Measurements from ENCODE around the gene PRRC2C. TPM values are rescaled to one million over a fixed set of nuclear protein-coding genes. Genes with fewer than 3 reads are reported as not detected.

The PRRC2C gene
- total and polyA plus RNA-seq, 4 donors: 13.6 to 41.9 (median 34.4) TPM

GRCh38 chr1:171530676-171531075 lies 45.3 kb downstream of the PRRC2C start:
- 66% methylated on average over 3 of the region's 3 CpGs for WGBS
- no peak overlapping the region for H3K27ac ChIP-seq (ENCODE audit: low read depth in 1 of 2, low read length in 2 of 2)
- DNase-seq (ENCODE audit: low spot score): no peak
- TF ChIP-seq RAD21 (IDR thresholded peaks at IDR 0.05) (no peak), YY1 (IDR thresholded peaks at IDR 0.05) (no peak)
- no peaks in the 10 kb centered on the region for H3K9me3 ChIP-seq (ENCODE audit: control insufficient read depth in 4 of 4, low read length in 3 of 4)
- peaks cover 14 to 76% (median 61%) of the 10 kb centered on the region in 4 donors for H3K36me3 ChIP-seq (ENCODE audit: control insufficient read depth in 4 of 4, insufficient read depth in 3 of 4, low read depth in 1 of 4, low read length in 3 of 4)
- H3K4me3 ChIP-seq (ENCODE audit: low read depth in 1 of 3, low read length in 3 of 3): no peak overlapping the region
- H3K4me1 ChIP-seq (ENCODE audit: control insufficient read depth in 4 of 4, insufficient read depth in 4 of 4, low read length in 3 of 4): no peaks in the 10 kb centered on the region
- H3K27me3 ChIP-seq (ENCODE audit: control insufficient read depth in 4 of 4, insufficient read depth in 4 of 4, low read length in 3 of 4): no peaks in the 10 kb centered on the region
- H3K9ac ChIP-seq (ENCODE audit: low read depth in 1 of 2, low read length in 2 of 2): no peak overlapping the region

DNA sequence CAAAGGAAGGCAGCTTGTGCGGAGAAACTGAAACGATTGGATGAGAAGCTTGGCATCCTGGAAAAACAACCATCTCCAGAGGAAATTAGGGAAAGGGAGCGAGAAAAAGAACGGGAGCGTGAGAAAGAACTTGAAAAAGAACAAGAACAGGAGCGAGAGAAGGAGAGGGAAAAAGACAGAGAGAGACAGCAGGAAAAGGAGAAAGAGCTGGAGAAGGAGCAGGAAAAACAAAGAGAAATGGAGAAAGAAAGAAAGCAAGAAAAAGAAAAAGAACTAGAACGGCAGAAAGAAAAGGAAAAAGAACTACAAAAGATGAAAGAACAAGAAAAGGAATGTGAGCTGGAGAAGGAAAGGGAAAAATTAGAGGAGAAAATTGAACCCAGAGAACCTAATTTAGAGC lies 47.2 kb downstream of the PRRC2C start:
- no peaks in the 10 kb centered on the region for H3K4me1 ChIP-seq (ENCODE audit: control insufficient read depth in 4 of 4, insufficient read depth in 4 of 4, low read length in 3 of 4)
- WGBS: 95% methylated on average over 7 of the region's 7 CpGs

More for the DNA sequence above, 47.2 kb downstream of the PRRC2C start:
- Histone ChIP-seq H3K36me3 (ENCODE audit: control insufficient read depth in 4 of 4, insufficient read depth in 3 of 4, low read depth in 1 of 4, low read length in 3 of 4) (peaks cover 9 to 79% (median 73%) of the 10 kb centered on the region in 4 donors), H3K9ac (ENCODE audit: low read depth in 1 of 2, low read length in 2 of 2) (no peak overlapping the region), H3K4me3 (ENCODE audit: low read depth in 1 of 3, low read length in 3 of 3) (no peak overlapping the region), H3K27ac (ENCODE audit: low read depth in 1 of 2, low read length in 2 of 2) (no peak overlapping the region), H3K27me3 (ENCODE audit: control insufficient read depth in 4 of 4, insufficient read depth in 4 of 4, low read length in 3 of 4) (no peaks in the 10 kb centered on the region), H3K9me3 (ENCODE audit: control insufficient read depth in 4 of 4, low read length in 3 of 4) (no peaks in the 10 kb centered on the region)
- TF ChIP-seq, protein P1, sequence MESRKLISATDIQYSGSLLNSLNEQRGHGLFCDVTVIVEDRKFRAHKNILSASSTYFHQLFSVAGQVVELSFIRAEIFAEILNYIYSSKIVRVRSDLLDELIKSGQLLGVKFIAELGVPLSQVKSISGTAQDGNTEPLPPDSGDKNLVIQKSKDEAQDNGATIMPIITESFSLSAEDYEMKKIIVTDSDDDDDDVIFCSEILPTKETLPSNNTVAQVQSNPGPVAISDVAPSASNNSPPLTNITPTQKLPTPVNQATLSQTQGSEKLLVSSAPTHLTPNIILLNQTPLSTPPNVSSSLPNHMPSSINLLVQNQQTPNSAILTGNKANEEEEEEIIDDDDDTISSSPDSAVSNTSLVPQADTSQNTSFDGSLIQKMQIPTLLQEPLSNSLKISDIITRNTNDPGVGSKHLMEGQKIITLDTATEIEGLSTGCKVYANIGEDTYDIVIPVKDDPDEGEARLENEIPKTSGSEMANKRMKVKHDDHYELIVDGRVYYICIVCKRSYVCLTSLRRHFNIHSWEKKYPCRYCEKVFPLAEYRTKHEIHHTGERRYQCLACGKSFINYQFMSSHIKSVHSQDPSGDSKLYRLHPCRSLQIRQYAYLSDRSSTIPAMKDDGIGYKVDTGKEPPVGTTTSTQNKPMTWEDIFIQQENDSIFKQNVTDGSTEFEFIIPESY (IDR thresholded peaks at IDR 0.05): no peak
- no peak for TF ChIP-seq NR2F2 (IDR thresholded peaks at IDR 0.05)
- TF ChIP-seq REST (IDR thresholded peaks at IDR 0.05): no peak
- no peak for TF ChIP-seq JUND (IDR thresholded peaks at IDR 0.05)
- TF ChIP-seq SP1 (IDR thresholded peaks at IDR 0.05): no peak
- TF ChIP-seq YY1 (IDR thresholded peaks at IDR 0.05): no peak
- TF ChIP-seq EGR1 (IDR thresholded peaks at IDR 0.05; ENCODE audit: low read depth in 2 of 2): no peak
- no peak for TF ChIP-seq HNF4A (conservative IDR thresholded peaks at IDR 0.05)
- TF ChIP-seq RAD21 (IDR thresholded peaks at IDR 0.05): no peak
- no peak for TF ChIP-seq ATF3 (IDR thresholded peaks at IDR 0.05)
- no peak for TF ChIP-seq HNF4G (IDR thresholded peaks at IDR 0.05)
- TF ChIP-seq RXRA (IDR thresholded peaks at IDR 0.05): no peak
- TF ChIP-seq TAF1 (conservative IDR thresholded peaks at IDR 0.05): no peak
- no peak for TF ChIP-seq GABPA (IDR thresholded peaks at IDR 0.05 in 1 of 2, conservative IDR thresholded peaks at IDR 0.05 in 1 of 2)
- TF ChIP-seq, protein P2, sequence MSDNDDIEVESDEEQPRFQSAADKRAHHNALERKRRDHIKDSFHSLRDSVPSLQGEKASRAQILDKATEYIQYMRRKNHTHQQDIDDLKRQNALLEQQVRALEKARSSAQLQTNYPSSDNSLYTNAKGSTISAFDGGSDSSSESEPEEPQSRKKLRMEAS (IDR thresholded peaks at IDR 0.05): no peak
- DNase-seq (ENCODE audit: low spot score): no peak

Data from liver (tissue), 9 donors.